Natural killer cell treated with Interleukin-12 subunit alpha and Interleukin-12 subunit beta and Interleukin-15 and Interleukin-18, amount 100 ng/mL, for 72 hours (primary cell): ENCODE results near the gene LDLRAP1. TPM values are rescaled to one million over a fixed set of nuclear protein-coding genes. Genes with fewer than 3 reads are reported as not detected.
"Not testable (repeated sequence)": the region's sequence is repeated elsewhere in the genome, so short reads cannot be mapped to it uniquely, and the experiment has no call there.

Experiments
- ATAC-seq, 2 donors: fragments of 150-1000 bp; cut with Tn5 transposase in 1 of 2; sonication (Bioruptor Pico), chemical (Tn5 transposase) in 1 of 2; 2 replicates each; pipeline ENCODE4 v1.10.0; 2021
- DNase-seq: peaks from one replicate; pipeline ENCODE4 v3.0.0; 2022; ENCODE audit warnings: low spot score
- H3K27ac Mint-ChIP-seq, 2 donors: 1 replicate in 1 of 2; 2 replicates in 1 of 2; pipeline ENCODE4 v1.8.0; 2022; ENCODE audit warnings: mixed read lengths in 2 of 2, mild to moderate bottlenecking in 1 of 2, moderate library complexity in 1 of 2
- H3K27me3 Mint-ChIP-seq, 2 donors: 1 replicate in 1 of 2; 2 replicates in 1 of 2; pipeline ENCODE4 v1.8.0; 2022; ENCODE audit warnings: mixed read lengths in 2 of 2
- H3K36me3 Mint-ChIP-seq: one replicate; pipeline ENCODE4 v1.8.0; 2022; ENCODE audit warnings: mixed read lengths
- H3K4me1 Mint-ChIP-seq, 2 donors: 1 replicate in 1 of 2; 2 replicates in 1 of 2; pipeline ENCODE4 v1.8.0; 2022; ENCODE audit warnings: low read depth in 2 of 2, mixed read lengths in 2 of 2, mild to moderate bottlenecking in 1 of 2
- H3K4me3 Mint-ChIP-seq: one replicate; pipeline ENCODE4 v1.8.0; 2022; ENCODE audit warnings: mixed read lengths
- H3K9me3 Mint-ChIP-seq: 2 replicates; pipeline ENCODE4 v1.8.0; 2022; ENCODE audit warnings: mixed read lengths
- total RNA-seq, 2 donors: library from RNA; stranded (reverse); gene quantifications; one replicate each; pipeline ENCODE4 v1.2.3, GENCODE V29; 2022

The LDLRAP1 gene
- total RNA-seq, result 1 to 10 TPM; 2.4 to 4.1 TPM

- H3K4me3 Mint-ChIP-seq, result peak within 1 kb of the TSS; percentile 66
- H3K36me3 Mint-ChIP-seq, result no peaks in the 10 kb centered on the region
- peak within 1 kb of the TSS in 1 of 2 donors; percentile 46 for H3K27ac Mint-ChIP-seq
- ATAC-seq, result peak; percentile 96 to 98
- H3K9me3 Mint-ChIP-seq, result no peaks in the 10 kb centered on the region
- DNase-seq, result peak; percentile 83
- no peaks in the 10 kb centered on the region for H3K27me3 Mint-ChIP-seq
- H3K4me1 Mint-ChIP-seq, result peaks cover 5 to 7% of the 10 kb centered on the region in 2 donors
Observed at GRCh38 chr1:25543425-25544242, at the start of gene LDLRAP1. Gene LDLRAP1, plus strand, starts transcription at chr1:25543606. Its CDS starts 93 bp downstream, at chr1:25543699.

- ATAC-seq (no peak), DNase-seq (no peak)
- peaks cover 21% of the 10 kb centered on the region for H3K36me3 Mint-ChIP-seq
- no peak overlapping the region for H3K27ac Mint-ChIP-seq
- no peaks in the 10 kb centered on the region for H3K4me1 Mint-ChIP-seq
- H3K4me3 Mint-ChIP-seq, result no peak overlapping the region
- H3K27me3 Mint-ChIP-seq, result no peaks in the 10 kb centered on the region
- no peaks in the 10 kb centered on the region for H3K9me3 Mint-ChIP-seq
Observed at GRCh38 chr1:25494952-25495351, 48.5 kb upstream of the LDLRAP1 start.

- Mint-ChIP-seq H3K27me3 (no peaks in the 10 kb centered on the region), H3K36me3 (peaks cover 11% of the 10 kb centered on the region), H3K4me1 (no peaks in the 10 kb centered on the region), H3K9me3 (no peaks in the 10 kb centered on the region), H3K4me3 (no peak overlapping the region), H3K27ac (no peak overlapping the region)
- no peak for DNase-seq
- no peak for ATAC-seq
Observed at GRCh38 chr1:25500694-25501093, 42.7 kb upstream of the LDLRAP1 start.

- peaks cover 0 to 5% of the 10 kb centered on the region in 2 donors for H3K27me3 Mint-ChIP-seq
- no peaks in the 10 kb centered on the region for H3K9me3 Mint-ChIP-seq
- DNase-seq, result no peak
Observed at GRCh38 chr1:25501235-25502058, 42.0 kb upstream of the LDLRAP1 start.

GRCh38 chr1:25502957-25503356, 40.4 kb upstream of the LDLRAP1 start:
- H3K9me3 Mint-ChIP-seq, result no peaks in the 10 kb centered on the region
- H3K27me3 Mint-ChIP-seq, result peaks cover 7 to 8% of the 10 kb centered on the region in 2 donors
- H3K4me3 Mint-ChIP-seq, result no peak overlapping the region
- H3K27ac Mint-ChIP-seq, result no peak overlapping the region
- ATAC-seq, result no peak
- no peaks in the 10 kb centered on the region for H3K4me1 Mint-ChIP-seq
- DNase-seq, result no peak
- H3K36me3 Mint-ChIP-seq, result peaks cover 8% of the 10 kb centered on the region

More at GRCh38 chr1:25501235-25502058, 42.0 kb upstream of the LDLRAP1 start:
- no peak overlapping the region for H3K27ac Mint-ChIP-seq
- peaks cover 11% of the 10 kb centered on the region for H3K36me3 Mint-ChIP-seq
- ATAC-seq, result no peak
- no peaks in the 10 kb centered on the region for H3K4me1 Mint-ChIP-seq
- H3K4me3 Mint-ChIP-seq, result no peak overlapping the region

- H3K27ac Mint-ChIP-seq, result no peak overlapping the region
Observed at GRCh38 chr1:25503551-25504426, 39.6 kb upstream of the LDLRAP1 start.

GRCh38 chr1:25504706-25505595, 38.5 kb upstream of the LDLRAP1 start:
- H3K4me3 Mint-ChIP-seq, result no peak overlapping the region
- H3K9me3 Mint-ChIP-seq, result no peaks in the 10 kb centered on the region
- no peaks in the 10 kb centered on the region for H3K4me1 Mint-ChIP-seq
- peaks cover 8 to 11% of the 10 kb centered on the region in 2 donors for H3K27me3 Mint-ChIP-seq
- no peak for ATAC-seq
- no peak overlapping the region for H3K27ac Mint-ChIP-seq
- peaks cover 5% of the 10 kb centered on the region for H3K36me3 Mint-ChIP-seq
- no peak for DNase-seq

More at GRCh38 chr1:25503551-25504426, 39.6 kb upstream of the LDLRAP1 start:
- Mint-ChIP-seq H3K4me1 (no peaks in the 10 kb centered on the region), H3K4me3 (no peak overlapping the region), H3K9me3 (no peaks in the 10 kb centered on the region), H3K27me3 (peaks cover 8 to 11% of the 10 kb centered on the region in 2 donors), H3K36me3 (peaks cover 5% of the 10 kb centered on the region)
- DNase-seq, result no peak
- ATAC-seq, result no peak

- H3K27ac Mint-ChIP-seq, result no peak overlapping the region
- H3K9me3 Mint-ChIP-seq, result no peaks in the 10 kb centered on the region
- H3K4me1 Mint-ChIP-seq, result no peaks in the 10 kb centered on the region
- ATAC-seq (no peak), DNase-seq (no peak)
- peaks cover under 1% of the 10 kb centered on the region for H3K36me3 Mint-ChIP-seq
- H3K4me3 Mint-ChIP-seq, result no peak overlapping the region
- H3K27me3 Mint-ChIP-seq, result peaks cover 8 to 11% of the 10 kb centered on the region in 2 donors
Observed at GRCh38 chr1:25505656-25506385, 37.6 kb upstream of the LDLRAP1 start.

GRCh38 chr1:25506566-25507463, 36.6 kb upstream of the LDLRAP1 start:
- not testable (repeated sequence) for H3K27ac Mint-ChIP-seq, DNase-seq, H3K9me3 Mint-ChIP-seq, H3K4me1 Mint-ChIP-seq, H3K36me3 Mint-ChIP-seq, H3K4me3 Mint-ChIP-seq, ATAC-seq
- peaks cover 8 to 11% of the 10 kb centered on the region in 2 donors for H3K27me3 Mint-ChIP-seq

GRCh38 chr1:25513666-25514065, 29.7 kb upstream of the LDLRAP1 start:
- DNase-seq (no peak), ATAC-seq (no peak)
- Mint-ChIP-seq H3K4me1 (no peaks in the 10 kb centered on the region), H3K27me3 (peaks cover 0 to 3% of the 10 kb centered on the region in 2 donors), H3K27ac (no peak overlapping the region), H3K36me3 (no peaks in the 10 kb centered on the region), H3K9me3 (no peaks in the 10 kb centered on the region), H3K4me3 (no peak overlapping the region)

GRCh38 chr1:25515033-25515432, 28.4 kb upstream of the LDLRAP1 start:
- Mint-ChIP-seq H3K27me3 (peaks cover 0 to 3% of the 10 kb centered on the region in 2 donors), H3K9me3 (no peaks in the 10 kb centered on the region), H3K4me3 (no peak overlapping the region), H3K4me1 (no peaks in the 10 kb centered on the region), H3K27ac (no peak overlapping the region), H3K36me3 (no peaks in the 10 kb centered on the region)
- ATAC-seq, result no peak
- DNase-seq, result no peak
